Neural crest cell (in vitro differentiated cells): ENCODE measurements around the gene IGF2BP2. TPM values are rescaled to one million over a fixed set of nuclear protein-coding genes. Genes with fewer than 3 reads are reported as not detected.

Experiments used
- DNase-seq: peaks from one replicate; pipeline ENCODE4 v3.0.0; 2021; ENCODE audit warnings: low read depth, mixed read lengths, low spot score
- H3K27ac Mint-ChIP-seq: one replicate; pipeline ENCODE4 v1.8.0; 2021; ENCODE audit warnings: mild to moderate bottlenecking, mixed read lengths; ENCODE audit not compliant: unreplicated experiment
- H3K27me3 Mint-ChIP-seq: 2 replicates; pipeline ENCODE4 v1.8.0; 2021; ENCODE audit warnings: low read depth, mild to moderate bottlenecking, mixed read lengths
- H3K36me3 Mint-ChIP-seq: 2 replicates; pipeline ENCODE4 v1.8.0; 2021; ENCODE audit warnings: low read depth, mild to moderate bottlenecking, mixed read lengths
- H3K4me1 Mint-ChIP-seq: 2 replicates; pipeline ENCODE4 v1.8.0; 2021; ENCODE audit warnings: mixed read lengths
- H3K4me3 Mint-ChIP-seq: one replicate; pipeline ENCODE4 v1.8.0; 2021; ENCODE audit warnings: mild to moderate bottlenecking, mixed read lengths
- H3K9me3 Mint-ChIP-seq: 2 replicates; pipeline ENCODE4 v1.8.0; 2021; ENCODE audit warnings: mixed read lengths
- total RNA-seq: library from RNA; stranded (reverse); gene quantifications from 2 replicates; pipeline ENCODE4 v1.2.1, GENCODE V29; 2021
- TF ChIP-seq, protein P1 (sequence below): fragments of 200-600 bp; sonication (generic); conservative IDR thresholded peaks from 2 replicates; pipeline ENCODE4 v1.5.0; 2021; ENCODE audit warnings: antibody characterized with exemption, mild to moderate bottlenecking

The IGF2BP2 gene
- total RNA-seq, 1 donor from 2014 or later: 141 TPM

DNA sequence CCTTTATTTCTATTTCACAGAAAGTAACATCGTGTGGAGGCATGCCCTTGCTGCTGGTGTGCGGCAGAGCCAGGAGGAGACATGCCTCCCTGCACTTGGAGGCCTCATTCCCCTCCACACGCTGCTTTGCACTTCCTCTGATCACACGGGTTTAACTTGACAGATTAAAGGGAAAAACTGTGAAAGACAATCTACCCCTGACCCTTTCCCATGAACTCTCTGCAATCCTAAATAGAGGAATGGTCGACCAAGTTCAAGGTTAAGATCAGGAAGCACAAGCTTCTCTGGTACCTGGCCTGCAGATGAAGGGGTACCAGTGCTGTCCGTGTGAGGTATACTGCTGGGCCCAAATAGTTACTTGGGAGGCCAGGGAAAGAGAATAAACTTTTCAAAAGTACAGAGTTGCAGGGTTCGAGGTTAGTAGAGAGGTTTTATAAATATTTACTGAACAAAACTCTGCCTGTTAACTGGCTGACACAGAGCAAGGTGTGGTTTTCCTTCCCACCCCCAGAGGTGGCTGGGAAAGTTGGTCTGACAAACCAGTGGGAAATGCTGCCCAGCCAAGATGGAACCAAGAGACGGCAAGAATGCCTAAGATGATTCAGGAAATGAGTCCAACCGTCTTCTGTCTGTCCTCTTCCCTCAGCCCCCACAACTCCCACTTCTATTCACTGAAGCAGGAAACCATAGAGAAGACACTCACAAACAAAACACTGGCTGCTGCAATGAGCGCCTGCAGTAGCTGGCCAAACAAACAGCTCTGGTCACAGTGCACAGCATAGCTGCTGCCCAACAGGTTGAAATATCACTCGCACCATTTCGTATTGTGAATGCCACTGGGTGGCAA, 79.6 kb downstream of the IGF2BP2 start:
- H3K36me3 Mint-ChIP-seq: no peaks in the 10 kb centered on the region
- H3K4me3 Mint-ChIP-seq: peak overlapping the region; percentile 35
- TF ChIP-seq, protein P1, sequence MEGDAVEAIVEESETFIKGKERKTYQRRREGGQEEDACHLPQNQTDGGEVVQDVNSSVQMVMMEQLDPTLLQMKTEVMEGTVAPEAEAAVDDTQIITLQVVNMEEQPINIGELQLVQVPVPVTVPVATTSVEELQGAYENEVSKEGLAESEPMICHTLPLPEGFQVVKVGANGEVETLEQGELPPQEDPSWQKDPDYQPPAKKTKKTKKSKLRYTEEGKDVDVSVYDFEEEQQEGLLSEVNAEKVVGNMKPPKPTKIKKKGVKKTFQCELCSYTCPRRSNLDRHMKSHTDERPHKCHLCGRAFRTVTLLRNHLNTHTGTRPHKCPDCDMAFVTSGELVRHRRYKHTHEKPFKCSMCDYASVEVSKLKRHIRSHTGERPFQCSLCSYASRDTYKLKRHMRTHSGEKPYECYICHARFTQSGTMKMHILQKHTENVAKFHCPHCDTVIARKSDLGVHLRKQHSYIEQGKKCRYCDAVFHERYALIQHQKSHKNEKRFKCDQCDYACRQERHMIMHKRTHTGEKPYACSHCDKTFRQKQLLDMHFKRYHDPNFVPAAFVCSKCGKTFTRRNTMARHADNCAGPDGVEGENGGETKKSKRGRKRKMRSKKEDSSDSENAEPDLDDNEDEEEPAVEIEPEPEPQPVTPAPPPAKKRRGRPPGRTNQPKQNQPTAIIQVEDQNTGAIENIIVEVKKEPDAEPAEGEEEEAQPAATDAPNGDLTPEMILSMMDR: no peak
- no peaks in the 10 kb centered on the region for H3K9me3 Mint-ChIP-seq
- H3K4me1 Mint-ChIP-seq: peaks cover 49% of the 10 kb centered on the region
- no peak overlapping the region for H3K27ac Mint-ChIP-seq
- no peaks in the 10 kb centered on the region for H3K27me3 Mint-ChIP-seq
- DNase-seq: no peak

DNA sequence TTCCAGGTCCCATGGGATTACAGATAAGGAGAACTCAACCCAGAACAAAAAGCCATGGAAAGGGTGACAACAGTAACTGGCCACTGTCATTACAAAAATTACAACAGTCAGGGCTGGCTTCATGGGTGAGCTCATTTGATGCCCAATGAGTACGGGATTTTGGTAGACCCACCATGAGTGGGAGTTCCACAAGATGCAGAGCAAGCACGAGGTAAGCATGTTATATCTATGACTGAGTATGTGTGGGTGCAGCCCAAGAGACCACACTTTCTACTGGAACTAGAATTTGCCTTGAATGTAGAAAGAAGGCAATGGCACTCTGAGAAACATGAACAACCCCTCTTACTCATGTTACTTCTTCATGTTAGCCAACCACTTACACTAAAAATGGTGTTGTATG, 83.3 kb downstream of the IGF2BP2 start:
- Mint-ChIP-seq H3K4me1 (peaks cover 62% of the 10 kb centered on the region), H3K36me3 (no peaks in the 10 kb centered on the region), H3K27me3 (no peaks in the 10 kb centered on the region), H3K9me3 (no peaks in the 10 kb centered on the region), H3K27ac (no peak overlapping the region), H3K4me3 (no peak overlapping the region)
- no peak for DNase-seq
- TF ChIP-seq, protein P1: no peak

DNA sequence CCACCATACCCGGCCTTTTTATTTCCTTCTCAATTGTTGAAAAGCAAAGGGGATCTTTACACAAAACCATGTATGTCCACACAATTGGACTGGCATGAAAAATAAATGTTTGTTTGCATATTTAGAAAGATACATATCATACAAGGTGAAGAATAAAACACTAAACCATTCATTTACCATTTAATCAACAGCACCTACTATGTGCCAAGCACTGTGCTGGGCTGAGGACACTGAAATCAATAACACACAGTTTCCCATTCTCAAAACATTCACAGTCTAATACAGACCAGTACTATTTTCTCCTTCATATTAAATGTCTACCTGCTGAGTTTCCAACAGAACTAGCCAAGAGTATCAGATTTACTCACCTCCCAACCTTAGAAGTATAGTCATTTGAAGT, 84.7 kb downstream of the IGF2BP2 start:
- TF ChIP-seq, protein P1: no peak
- DNase-seq: no peak
- Mint-ChIP-seq H3K27me3 (no peaks in the 10 kb centered on the region), H3K4me1 (peaks cover 47% of the 10 kb centered on the region), H3K4me3 (no peak overlapping the region), H3K36me3 (no peaks in the 10 kb centered on the region), H3K9me3 (no peaks in the 10 kb centered on the region), H3K27ac (no peak overlapping the region)

DNA sequence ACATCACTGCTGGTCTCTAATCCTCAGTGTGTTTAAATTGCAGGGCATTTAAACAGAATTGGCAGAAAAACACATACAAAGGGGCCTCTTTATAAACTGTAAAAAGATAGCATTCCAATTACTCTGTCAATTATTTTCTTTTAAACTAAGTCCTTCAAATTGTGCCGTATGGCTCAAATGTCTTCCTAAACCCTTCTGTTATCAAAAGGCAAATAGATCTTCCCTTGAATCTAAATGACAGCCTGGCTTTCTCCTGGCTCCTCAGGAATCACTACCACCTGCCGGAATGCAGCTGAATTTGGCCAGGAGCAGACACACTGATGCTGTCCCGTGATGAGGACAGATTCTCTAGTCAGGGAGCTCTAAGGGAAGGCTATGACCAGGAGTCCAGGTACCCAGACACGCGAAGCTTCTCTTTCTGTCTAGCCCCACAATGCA, 85.6 kb downstream of the IGF2BP2 start:
- no peaks in the 10 kb centered on the region for H3K27me3 Mint-ChIP-seq
- no peaks in the 10 kb centered on the region for H3K36me3 Mint-ChIP-seq
- peaks cover 41% of the 10 kb centered on the region for H3K4me1 Mint-ChIP-seq
- DNase-seq: no peak
- H3K4me3 Mint-ChIP-seq: no peak overlapping the region
- TF ChIP-seq, protein P1: no peak
- no peak overlapping the region for H3K27ac Mint-ChIP-seq
- H3K9me3 Mint-ChIP-seq: no peaks in the 10 kb centered on the region

DNA sequence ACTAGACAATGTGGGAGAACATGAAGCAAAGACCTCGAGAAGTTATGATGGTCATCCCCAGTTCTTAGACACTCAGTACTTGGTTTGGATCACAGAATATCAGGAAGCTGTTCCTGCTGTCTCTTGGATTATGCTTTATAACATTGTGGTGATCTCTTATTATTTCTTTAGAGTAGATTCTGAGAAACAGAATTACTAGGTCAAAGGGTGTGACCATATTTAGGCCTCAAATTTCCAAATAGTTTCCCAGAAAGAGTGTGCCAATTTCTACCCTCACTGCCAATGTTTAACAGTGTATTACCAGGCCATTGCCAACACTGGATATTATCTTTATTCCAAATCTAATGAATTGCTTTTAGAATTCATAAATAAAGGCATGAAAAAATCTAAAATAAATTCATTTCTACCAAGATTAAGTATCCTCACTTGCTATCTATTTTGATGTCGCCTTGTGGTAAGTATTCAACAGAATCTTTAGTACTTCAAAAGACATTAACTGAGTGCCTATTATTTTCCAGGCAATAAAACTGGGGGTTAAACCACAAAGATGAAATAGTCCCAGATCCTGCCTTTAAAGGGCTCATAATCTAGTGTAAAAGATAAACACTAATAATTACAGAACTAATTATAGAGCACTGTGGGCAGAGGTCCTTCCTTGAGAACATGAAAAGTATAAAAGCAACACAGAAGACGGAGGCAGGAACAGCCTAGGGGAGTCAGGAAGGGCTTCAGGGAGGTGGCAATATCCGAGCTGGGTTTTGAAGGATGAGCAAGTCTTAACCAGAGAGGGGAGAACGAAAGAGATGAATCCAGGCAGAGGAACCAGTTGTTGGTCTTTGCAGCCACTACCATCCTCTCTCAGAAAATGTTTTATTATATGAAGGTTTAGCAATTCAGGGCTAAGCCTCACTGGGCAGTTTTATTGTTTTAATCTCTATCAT, 86.8 kb downstream of the IGF2BP2 start:
- DNase-seq: no peak
- no peaks in the 10 kb centered on the region for H3K27me3 Mint-ChIP-seq
- TF ChIP-seq, protein P1: no peak
- H3K27ac Mint-ChIP-seq: peak overlapping the region; percentile 1
- H3K9me3 Mint-ChIP-seq: no peaks in the 10 kb centered on the region
- peaks cover 41% of the 10 kb centered on the region for H3K4me1 Mint-ChIP-seq
- no peak overlapping the region for H3K4me3 Mint-ChIP-seq
- no peaks in the 10 kb centered on the region for H3K36me3 Mint-ChIP-seq
